OCI-LY1 (cell line): ENCODE results near the gene CALM3.

Source experiments
- EZH2 ChIP-seq: fragments of 200-600 bp; sonication (generic), shearing (Covaris generic); IDR thresholded peaks from 2 replicates; pipeline ENCODE4 v1.8.0; 2017; ENCODE audit warnings: borderline replicate concordance, mixed run types, mild to moderate bottlenecking, antibody characterized with exemption, low read length, moderate library complexity, mixed read lengths
- TF ChIP-seq, protein P1 (sequence below): fragments of 200-600 bp; sonication (generic), shearing (Covaris generic); IDR thresholded peaks from 2 replicates; pipeline ENCODE4 v1.5.1; 2017; ENCODE audit warnings: mild to moderate bottlenecking, antibody characterized with exemption, low read length, moderate library complexity, mixed read lengths

- TF ChIP-seq, protein P1, sequence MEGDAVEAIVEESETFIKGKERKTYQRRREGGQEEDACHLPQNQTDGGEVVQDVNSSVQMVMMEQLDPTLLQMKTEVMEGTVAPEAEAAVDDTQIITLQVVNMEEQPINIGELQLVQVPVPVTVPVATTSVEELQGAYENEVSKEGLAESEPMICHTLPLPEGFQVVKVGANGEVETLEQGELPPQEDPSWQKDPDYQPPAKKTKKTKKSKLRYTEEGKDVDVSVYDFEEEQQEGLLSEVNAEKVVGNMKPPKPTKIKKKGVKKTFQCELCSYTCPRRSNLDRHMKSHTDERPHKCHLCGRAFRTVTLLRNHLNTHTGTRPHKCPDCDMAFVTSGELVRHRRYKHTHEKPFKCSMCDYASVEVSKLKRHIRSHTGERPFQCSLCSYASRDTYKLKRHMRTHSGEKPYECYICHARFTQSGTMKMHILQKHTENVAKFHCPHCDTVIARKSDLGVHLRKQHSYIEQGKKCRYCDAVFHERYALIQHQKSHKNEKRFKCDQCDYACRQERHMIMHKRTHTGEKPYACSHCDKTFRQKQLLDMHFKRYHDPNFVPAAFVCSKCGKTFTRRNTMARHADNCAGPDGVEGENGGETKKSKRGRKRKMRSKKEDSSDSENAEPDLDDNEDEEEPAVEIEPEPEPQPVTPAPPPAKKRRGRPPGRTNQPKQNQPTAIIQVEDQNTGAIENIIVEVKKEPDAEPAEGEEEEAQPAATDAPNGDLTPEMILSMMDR, result no peak
- TF ChIP-seq EZH2, result no peak
These were observed 26.6 kb upstream of the CALM3 start for GRCh38 chr19:46574533-46574932.
